Measurements from ENCODE around the gene GNPNAT1. TPM values are rescaled to one million over a fixed set of nuclear protein-coding genes. Genes with fewer than 3 reads are reported as not detected.

The GNPNAT1 gene
- total and polyA plus RNA-seq, 2 donors (not counting 1 experiment from before 2014, with no cell fraction given), result 2.1 to 7.8 TPM

DNA sequence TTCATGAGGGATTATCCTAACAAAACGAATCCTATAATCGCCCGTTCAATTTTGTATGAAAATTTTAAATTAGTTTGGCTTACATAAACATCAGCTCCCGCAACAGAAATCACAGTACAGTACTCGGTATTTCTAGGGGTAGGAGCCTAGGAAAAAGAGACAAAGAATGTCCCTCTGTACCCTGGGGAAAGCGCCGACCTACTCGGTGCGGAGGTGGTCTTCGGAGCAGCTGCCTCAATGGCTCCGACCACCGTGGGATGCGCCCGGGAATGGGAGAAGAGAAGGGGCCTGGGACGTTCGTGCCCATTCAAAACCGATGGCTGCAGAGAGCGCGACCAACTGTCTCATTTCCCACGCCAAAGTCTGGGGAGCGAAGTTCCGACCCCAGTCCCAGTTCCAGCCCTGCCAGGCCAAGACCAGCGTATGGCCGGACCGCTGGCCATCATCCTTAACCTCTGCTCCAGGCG is 618 bp downstream of the GNPNAT1 start:
- Histone ChIP-seq H3K4me2 (replicated peaks; ENCODE audit: low read depth, low read length, poor library complexity, severe bottlenecking) (peak overlapping the region; percentile 96), H3K4me3 (ENCODE audit: control extremely low read depth in 1 of 5, extremely low read depth in 1 of 5, insufficient read depth in 1 of 5, low read depth in 2 of 5, low read length in 4 of 5) (peak overlapping the region; percentile 58 to 87 (median 80)), H2AFZ (ENCODE audit: insufficient read depth, low read depth, low read length, poor library complexity, severe bottlenecking) (peak overlapping the region; percentile 93), H3K79me2 (ENCODE audit: control insufficient read depth, insufficient read depth, low read length) (peaks cover 9% of the 10 kb centered on the region), H3K9ac (ENCODE audit: low read length) (peak overlapping the region; percentile 82), H3K4me1 (ENCODE audit: control insufficient read depth in 2 of 2, insufficient read depth in 2 of 2, low read length in 2 of 2) (peaks cover 14 to 20% of the 10 kb centered on the region in 2 donors), H3K27ac (ENCODE audit: low read length in 2 of 2) (peak overlapping the region; percentile 35 to 58), H3K36me3 (replicated peaks in 1 of 2; ENCODE audit: control extremely low read depth in 1 of 2, control insufficient read depth in 1 of 2, extremely low read depth in 1 of 2, insufficient read depth in 2 of 2, low read length in 1 of 2) (no peaks in the 10 kb centered on the region), H4K20me1 (ENCODE audit: control insufficient read depth, insufficient read depth, low read length, poor library complexity, severe bottlenecking) (no peaks in the 10 kb centered on the region), H3K27me3 (replicated peaks in 1 of 4; ENCODE audit: control extremely low read depth in 1 of 4, control insufficient read depth in 3 of 4, insufficient read depth in 4 of 4, low read length in 3 of 4) (no peaks in the 10 kb centered on the region), H3K9me3 (ENCODE audit: control extremely low read depth in 1 of 3, control insufficient read depth in 2 of 3, insufficient read depth in 1 of 3, low read length in 2 of 3) (peaks cover 0 to 3% (median 0%) of the 10 kb centered on the region in 3 donors)
- WGBS (ENCODE audit: insufficient coverage), result 1% methylated on average over 21 of the region's 26 CpGs
- TF ChIP-seq, protein P1, sequence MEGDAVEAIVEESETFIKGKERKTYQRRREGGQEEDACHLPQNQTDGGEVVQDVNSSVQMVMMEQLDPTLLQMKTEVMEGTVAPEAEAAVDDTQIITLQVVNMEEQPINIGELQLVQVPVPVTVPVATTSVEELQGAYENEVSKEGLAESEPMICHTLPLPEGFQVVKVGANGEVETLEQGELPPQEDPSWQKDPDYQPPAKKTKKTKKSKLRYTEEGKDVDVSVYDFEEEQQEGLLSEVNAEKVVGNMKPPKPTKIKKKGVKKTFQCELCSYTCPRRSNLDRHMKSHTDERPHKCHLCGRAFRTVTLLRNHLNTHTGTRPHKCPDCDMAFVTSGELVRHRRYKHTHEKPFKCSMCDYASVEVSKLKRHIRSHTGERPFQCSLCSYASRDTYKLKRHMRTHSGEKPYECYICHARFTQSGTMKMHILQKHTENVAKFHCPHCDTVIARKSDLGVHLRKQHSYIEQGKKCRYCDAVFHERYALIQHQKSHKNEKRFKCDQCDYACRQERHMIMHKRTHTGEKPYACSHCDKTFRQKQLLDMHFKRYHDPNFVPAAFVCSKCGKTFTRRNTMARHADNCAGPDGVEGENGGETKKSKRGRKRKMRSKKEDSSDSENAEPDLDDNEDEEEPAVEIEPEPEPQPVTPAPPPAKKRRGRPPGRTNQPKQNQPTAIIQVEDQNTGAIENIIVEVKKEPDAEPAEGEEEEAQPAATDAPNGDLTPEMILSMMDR (IDR thresholded peaks at IDR 0.05), result no peak
- TF ChIP-seq EZH2 (IDR thresholded peaks at IDR 0.05; ENCODE audit: borderline replicate concordance, insufficient read depth, low read depth, low read length, poor library complexity, severe bottlenecking), result no peak
- CTCF ChIA-PET, result interaction anchor here (0.5 to 0.7 kb wide), 2 partner anchors 36 to 518 kb away, joined by 3 to 4 read pairs; no protein-coding TSS in a partner anchor
- Mint-ChIP-seq H3K27me3 (no peaks in the 10 kb centered on the region), H3K27ac (peak overlapping the region; percentile 86), H3K9me3 (ENCODE audit: insufficient read depth) (no peaks in the 10 kb centered on the region), H3K4me1 (peaks cover 27% of the 10 kb centered on the region), H3K4me3 (peak overlapping the region; percentile 89)
- no peak for ATAC-seq (ENCODE audit: low read depth)
- intact Hi-C loops (cut with micrococcal nuclease), result loop anchor here (1.0 to 5.0 kb wide), 6 partner anchors 60 to 1508 kb away; partner anchors contain the start of genes DDHD1, GPR137C, PSMC6 and STYX
- POLR2A ChIA-PET, result interaction anchor here (0.6 to 1.2 kb wide), 3 partner anchors 61 to 95 kb away, joined by 3 to 7 read pairs (median 3); partner anchors contain the start of genes ERO1A and PSMC6
- DNase-seq, result no peak

Measured in B cell (primary cell).